GM12878 (cell line): ENCODE data around the gene FBXW8. TPM values are rescaled to one million over a fixed set of nuclear protein-coding genes. Genes with fewer than 3 reads are reported as not detected.

Source experiments
- ATAC-seq: fragments of 200-7000 bp; cut with Tn5 transposase; 3 replicates; pipeline ENCODE4 v1.9.1; 2020; ENCODE audit warnings: mild to moderate bottlenecking, moderate library complexity
- BruUV-seq: library from RNA; stranded (reverse); fragments of 400-500 nt; replicated peaks from 2 replicates; lab custom pipeline; 2021; lab: Mats Ljungman, UMichigan
- CTCF ChIA-PET: fragments of 300-600 bp; sonication (Branson Sonifier 250); formaldehyde crosslinking; extraction: SDS; loops from one replicate; lab custom pipeline; 2021; ENCODE audit warnings: inconsistent platforms; lab: Yijun Ruan, JAX
- POLR2A ChIA-PET: fragments of 350-600 bp; formaldehyde crosslinking; extraction: SDS; loops from one replicate; lab custom pipeline; 2021; ENCODE audit warnings: inconsistent platforms; lab: Charles Lee
- RAD21 ChIA-PET: fragments of 300-600 bp; sonication (Branson Sonifier 250); formaldehyde crosslinking; loops from one replicate; lab custom pipeline; 2023; ENCODE audit warnings: antibody characterized with exemption; ENCODE audit not compliant: unreplicated experiment; lab: Charles Lee
- SMC1A ChIA-PET: fragments of 300-600 bp; sonication (Branson Sonifier 250); formaldehyde crosslinking; loops from one replicate; lab custom pipeline; 2023; ENCODE audit not compliant: unreplicated experiment, uncharacterized antibody; lab: Charles Lee
- DNase-seq: peaks from one replicate; pipeline ENCODE4 v3.0.0-alpha.2; 2011; ENCODE audit warnings: low read depth, low spot score
- FAIRE-seq: peaks from 3 replicates; lab custom pipeline; 2011; peaks lifted over from hg19 to GRCh38; lab: Jason Lieb, UNC
- H2AFZ ChIP-seq: 2 replicates; pipeline ENCODE4 v1.6.0; 2011; ENCODE audit warnings: low read depth, low read length, control low read depth; ENCODE audit not compliant: control insufficient read depth
- H3K27ac ChIP-seq: 2 replicates; pipeline ENCODE4 v1.5.1; 2011; ENCODE audit warnings: control low read depth; ENCODE audit not compliant: control insufficient read depth, insufficient read depth
- H3K27me3 ChIP-seq, 2 experiments: replicated peaks in 1 of 2; 2 replicates each; pipeline versions ENCODE4 v1.6.0 to v1.6.1; 2011; ENCODE audit warnings: low read length in 1 of 2; ENCODE audit not compliant: control insufficient read depth in 2 of 2, insufficient read depth in 2 of 2
- H3K36me3 ChIP-seq, 2 experiments: 2 replicates each; pipeline ENCODE4 v1.5.1; 2011; ENCODE audit warnings: low read length in 1 of 2; ENCODE audit not compliant: control insufficient read depth in 2 of 2, insufficient read depth in 2 of 2
- H3K4me1 ChIP-seq: 2 replicates; pipeline ENCODE4 v1.6.1; 2011; ENCODE audit warnings: mild to moderate bottlenecking, low read length, moderate library complexity, mixed read lengths; ENCODE audit not compliant: control insufficient read depth, insufficient read depth
- H3K4me2 ChIP-seq: 2 replicates; pipeline ENCODE4 v1.6.0; 2011; ENCODE audit warnings: control low read depth; ENCODE audit not compliant: control insufficient read depth, insufficient read depth
- H3K4me3 ChIP-seq: fragments of 200-600 bp; sonication (generic); 2 replicates; pipeline ENCODE4 v1.5.1; 2016
- H3K79me2 ChIP-seq: 2 replicates; pipeline ENCODE4 v1.6.0; 2011; ENCODE audit warnings: low read length; ENCODE audit not compliant: control insufficient read depth, insufficient read depth
- H3K9ac ChIP-seq: 2 replicates; pipeline ENCODE4 v1.8.0; 2011; ENCODE audit warnings: low read length, control low read depth, mixed read lengths; ENCODE audit not compliant: control insufficient read depth, insufficient read depth
- H3K9me3 ChIP-seq: replicated peaks from 3 replicates; pipeline ENCODE4 v1.5.1; 2011; ENCODE audit warnings: mild to moderate bottlenecking, low read length; ENCODE audit not compliant: control insufficient read depth, insufficient read depth
- H4K20me1 ChIP-seq: 2 replicates; pipeline ENCODE4 v1.6.0; 2011; ENCODE audit not compliant: control insufficient read depth, insufficient read depth
- CEBPB ChIP-seq, 2 experiments: fragments of 150-350 bp in 1 of 2; IDR thresholded peaks; 2 replicates each; pipeline ENCODE4 v1.6.1; 2012 to 2014; ENCODE audit warnings: low read depth in 2 of 2, low read length in 2 of 2, borderline replicate concordance in 1 of 2, inconsistent platforms in 1 of 2
- IKZF2 ChIP-seq, 2 experiments: fragments of 450-650 bp; IDR thresholded peaks; 2 replicates each; pipeline ENCODE4 v1.6.1; 2017; ENCODE audit warnings: mild to moderate bottlenecking in 2 of 2, moderate library complexity in 2 of 2
- KDM1A ChIP-seq: fragments of 200-600 bp; sonication (generic); IDR thresholded peaks from 2 replicates; pipeline ENCODE4 v1.6.1; 2016; ENCODE audit warnings: borderline replicate concordance
- NFYA ChIP-seq: IDR thresholded peaks from 2 replicates; pipeline ENCODE4 v1.6.1; 2011; ENCODE audit warnings: low read depth, mild to moderate bottlenecking, low read length, improper control_type of control experiment, borderline replicate concordance
- POLR2AphosphoS2 ChIP-seq: IDR thresholded peaks from 2 replicates; pipeline ENCODE4 v1.6.1; 2011; ENCODE audit warnings: low read depth, mild to moderate bottlenecking, low read length, improper control_type of control experiment, moderate library complexity
- RAD21 ChIP-seq: IDR thresholded peaks from 2 replicates; pipeline ENCODE4 v1.6.1; 2011; ENCODE audit warnings: mild to moderate bottlenecking, low read depth, low read length, moderate library complexity; ENCODE audit not compliant: insufficient read depth
- SP1 ChIP-seq: IDR thresholded peaks from one replicate; pipeline ENCODE4 v1.6.1; 2011; ENCODE audit warnings: low read depth, low read length
- STAT1 ChIP-seq: fragments of 450-650 bp; conservative IDR thresholded peaks from 2 replicates; pipeline ENCODE4 v1.6.1; 2014; ENCODE audit warnings: antibody characterized with exemption, mild to moderate bottlenecking
- YBX1 ChIP-seq: fragments of 450-650 bp; IDR thresholded peaks from 2 replicates; pipeline ENCODE4 v1.6.1; 2016; ENCODE audit warnings: antibody characterized with exemption
- WGBS: methylation state at CpG from one replicate; pipeline ENCODE4 v1.1.6; 2016; ENCODE audit warnings: low lambda C conversion rate; ENCODE audit not compliant: insufficient replicate concordance, insufficient coverage; ENCODE audit errors: missing lambda C conversion rate; 5-methylcytosine and 5-hydroxymethylcytosine counted together
- in situ Hi-C: fragments of 300-500 bp; cut with MboI; formaldehyde crosslinking; loops from 9 replicates; pipeline ENCODE4 v1.14.3; 2018; ENCODE audit warnings: mixed read lengths
- intact Hi-C: fragments of 100-400 bp; cut with micrococcal nuclease; formaldehyde crosslinking; loops from one replicate; pipeline ENCODE4 v1.14.2; 2022; ENCODE audit not compliant: unreplicated experiment
- polyA plus RNA-seq, 11 experiments: library from polyadenylated mRNA; depleted of rRNA in 4 of 11; unstranded in 6 of 11; stranded (reverse) in 5 of 11; fragments of >200 nt; fragmentation: Nextera tagmentation in 4 of 11; fragmentation: Illumina TruSeq in 1 of 11; extraction: Ambion mirVana in 4 of 11; extraction: Trizol in 1 of 11; gene quantifications; 1 replicate in 1 of 11; 2 replicates in 10 of 11; pipeline versions ENCODE4 v1.2.1 to v1.2.3, GENCODE V29; 2011 to 2016; ENCODE audit warnings: inconsistent platforms in 2 of 11, missing spikeins in 2 of 11, low read depth in 1 of 11
- total RNA-seq, 4 experiments: library from RNA; depleted of rRNA in 3 of 4; stranded (reverse); fragments of >200 nt in 3 of 4; fragmentation: Illumina TruSeq in 1 of 4; extraction: Trizol in 1 of 4; gene quantifications; 2 replicates each; pipeline versions ENCODE4 v1.2.1 to v1.2.3, GENCODE V29; 2013 to 2021
- TF ChIP-seq, protein P1 (sequence below): IDR thresholded peaks from 2 replicates; pipeline ENCODE4 v1.6.1; 2011; ENCODE audit warnings: borderline replicate concordance, low read depth, mild to moderate bottlenecking, moderate library complexity, low read length; ENCODE audit not compliant: insufficient read depth, poor library complexity, severe bottlenecking

The FBXW8 gene
- total and polyA plus RNA-seq, 10 of the 15 experiments (the other 5 are each of a cell fraction or from before 2014, with no cell fraction given) = 0.49 to 7.5 (median 4.4) TPM

DNA sequence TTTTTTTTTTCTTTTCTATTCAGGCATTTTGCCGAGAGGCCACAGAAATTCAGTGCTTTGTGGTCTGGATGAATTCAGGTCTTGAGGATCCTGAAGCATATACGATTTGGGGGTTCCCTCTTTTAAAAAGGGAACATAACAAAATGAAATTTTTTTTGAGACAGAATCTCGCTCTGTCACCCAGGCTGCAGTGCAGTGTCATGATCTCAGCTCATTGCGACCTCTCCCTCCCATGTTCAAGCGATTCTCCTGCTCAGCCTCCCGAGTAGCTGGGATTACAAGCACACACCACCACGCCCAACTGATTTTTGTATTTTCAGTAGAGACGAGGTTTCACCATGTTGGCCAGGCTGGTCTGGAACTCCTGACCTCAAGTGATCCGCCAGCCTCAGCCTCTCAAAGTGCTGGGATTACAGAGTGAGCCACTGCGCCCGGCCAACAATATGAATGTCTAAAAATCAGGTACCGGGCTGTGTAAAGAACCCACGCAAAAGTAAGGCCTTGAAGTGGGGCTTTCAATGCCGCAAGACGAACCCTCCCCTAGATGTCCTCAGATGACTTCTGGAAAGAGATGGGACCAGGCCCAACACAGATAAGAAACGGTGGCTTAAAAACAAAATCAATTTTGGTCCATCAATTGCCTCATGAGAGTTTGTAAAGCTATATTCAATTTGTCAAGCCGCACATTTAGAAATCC, 158.5 kb downstream of the FBXW8 start:
- intact Hi-C loops = no loop called here
- CTCF ChIA-PET = interaction anchor here (0.7 kb wide), 2 partner anchors 600 to 795 kb away, joined by 3 to 4 read pairs; no protein-coding TSS in a partner anchor

More for the DNA sequence above, 158.5 kb downstream of the FBXW8 start:
- H3K36me3 ChIP-seq = peaks cover 0 to 5% of the 10 kb centered on the region in 2 experiments; a peak in 1 of 4 replicates
- no peak overlapping the region for H3K4me3 ChIP-seq
- H4K20me1 ChIP-seq = no peaks in the 10 kb centered on the region
- H3K9ac ChIP-seq = no peak overlapping the region
- 83% methylated on average over 17 of the region's 17 CpGs for WGBS
- in situ Hi-C loops = no loop called here
- H3K4me1 ChIP-seq = peaks cover 6% of the 10 kb centered on the region
- ATAC-seq (no peak), DNase-seq (no peak), FAIRE-seq (no peak)
- SMC1A ChIA-PET = no interaction called here
- H3K9me3 ChIP-seq = no peaks in the 10 kb centered on the region
- H3K27me3 ChIP-seq = no peaks in the 10 kb centered on the region
- TF ChIP-seq IKZF2 (IDR thresholded peaks at IDR 0.05) = no peak
- no peak for TF ChIP-seq NFYA
- no peak for TF ChIP-seq YBX1
- TF ChIP-seq STAT1 = no peak
- TF ChIP-seq KDM1A = no peak
- no peak for TF ChIP-seq SP1
- TF ChIP-seq, protein P1, sequence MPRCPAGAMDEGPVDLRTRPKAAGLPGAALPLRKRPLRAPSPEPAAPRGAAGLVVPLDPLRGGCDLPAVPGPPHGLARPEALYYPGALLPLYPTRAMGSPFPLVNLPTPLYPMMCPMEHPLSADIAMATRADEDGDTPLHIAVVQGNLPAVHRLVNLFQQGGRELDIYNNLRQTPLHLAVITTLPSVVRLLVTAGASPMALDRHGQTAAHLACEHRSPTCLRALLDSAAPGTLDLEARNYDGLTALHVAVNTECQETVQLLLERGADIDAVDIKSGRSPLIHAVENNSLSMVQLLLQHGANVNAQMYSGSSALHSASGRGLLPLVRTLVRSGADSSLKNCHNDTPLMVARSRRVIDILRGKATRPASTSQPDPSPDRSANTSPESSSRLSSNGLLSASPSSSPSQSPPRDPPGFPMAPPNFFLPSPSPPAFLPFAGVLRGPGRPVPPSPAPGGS = no peak
- TF ChIP-seq POLR2AphosphoS2 = no peak
- TF ChIP-seq CEBPB (IDR thresholded peaks at IDR 0.05; ENCODE audit: borderline replicate concordance in 1 of 2, low read depth in 2 of 2, low read length in 2 of 2) = no peak
- no peak for TF ChIP-seq RAD21
- RAD21 ChIA-PET = no interaction called here
- POLR2A ChIA-PET = no interaction called here
- BruUV-seq = no TSS peak
- H3K79me2 ChIP-seq = no peaks in the 10 kb centered on the region
- no peak overlapping the region for H3K27ac ChIP-seq
- no peak overlapping the region for H2AFZ ChIP-seq
- no peak overlapping the region for H3K4me2 ChIP-seq
